WI38 (cell line): ENCODE measurements around the gene MAMSTR.
"Not testable (repeated sequence)": the region's sequence is repeated elsewhere in the genome, so short reads cannot be mapped to it uniquely, and the experiment has no call there.

Source experiments
- H3K4me3 ChIP-seq: 2 replicates; pipeline ENCODE4 v1.5.1; 2011; ENCODE audit warnings: low read depth, mild to moderate bottlenecking, control low read depth, low read length
- CTCF ChIP-seq: IDR thresholded peaks from 2 replicates; pipeline ENCODE4 v1.5.1; 2012; ENCODE audit warnings: low read depth, mild to moderate bottlenecking, control low read depth, low read length

Gene MAMSTR

GRCh38 chr19:48687776-48688175 lies 31.7 kb downstream of the MAMSTR start:
- H3K4me3 ChIP-seq, result no peak overlapping the region
- no peak for TF ChIP-seq CTCF

GRCh38 chr19:48686637-48687036 lies 32.9 kb downstream of the MAMSTR start:
- H3K4me3 ChIP-seq, result not testable (repeated sequence)

GRCh38 chr19:48686088-48686487 lies 33.4 kb downstream of the MAMSTR start:
- no peak for TF ChIP-seq CTCF
- H3K4me3 ChIP-seq, result no peak overlapping the region

GRCh38 chr19:48685583-48685982 lies 33.9 kb downstream of the MAMSTR start:
- no peak for TF ChIP-seq CTCF

GRCh38 chr19:48683349-48683748 lies 36.2 kb downstream of the MAMSTR start:
- no peak for TF ChIP-seq CTCF
- H3K4me3 ChIP-seq, result no peak overlapping the region

More at GRCh38 chr19:48685583-48685982, 33.9 kb downstream of the MAMSTR start:
- no peak overlapping the region for H3K4me3 ChIP-seq

GRCh38 chr19:48681127-48681470 lies 38.4 kb downstream of the MAMSTR start:
- no peak for TF ChIP-seq CTCF
- no peak overlapping the region for H3K4me3 ChIP-seq

- no peak for TF ChIP-seq CTCF
- H3K4me3 ChIP-seq, result no peak overlapping the region
Observed at GRCh38 chr19:48680436-48681126, 38.9 kb downstream of the MAMSTR start.

GRCh38 chr19:48680006-48680405 lies 39.5 kb downstream of the MAMSTR start:
- H3K4me3 ChIP-seq, result not testable (repeated sequence)
